IPS-18a (cell line): ENCODE results near the gene METTL18.

Experiments
- H3K27ac ChIP-seq: one replicate; pipeline ENCODE4 v1.5.1; 2013; ENCODE audit warnings: low read length
- H3K27me3 ChIP-seq: one replicate; pipeline ENCODE4 v1.6.1; 2013; ENCODE audit warnings: mild to moderate bottlenecking, low read length; ENCODE audit not compliant: control insufficient read depth, insufficient read depth
- H3K36me3 ChIP-seq: one replicate; pipeline ENCODE4 v1.6.1; 2013; ENCODE audit warnings: low read depth, low read length; ENCODE audit not compliant: control insufficient read depth
- H3K4me1 ChIP-seq: one replicate; pipeline ENCODE4 v1.6.1; 2013; ENCODE audit warnings: low read depth, low read length; ENCODE audit not compliant: control insufficient read depth
- H3K4me3 ChIP-seq: one replicate; pipeline ENCODE4 v1.5.1; 2013; ENCODE audit warnings: low read length
- H3K9ac ChIP-seq: one replicate; pipeline ENCODE4 v1.6.1; 2013; ENCODE audit warnings: mild to moderate bottlenecking, low read length, moderate library complexity
- H3K9me3 ChIP-seq: one replicate; pipeline ENCODE4 v1.6.1; 2013; ENCODE audit warnings: low read depth, low read length; ENCODE audit not compliant: control insufficient read depth

Gene METTL18

DNA sequence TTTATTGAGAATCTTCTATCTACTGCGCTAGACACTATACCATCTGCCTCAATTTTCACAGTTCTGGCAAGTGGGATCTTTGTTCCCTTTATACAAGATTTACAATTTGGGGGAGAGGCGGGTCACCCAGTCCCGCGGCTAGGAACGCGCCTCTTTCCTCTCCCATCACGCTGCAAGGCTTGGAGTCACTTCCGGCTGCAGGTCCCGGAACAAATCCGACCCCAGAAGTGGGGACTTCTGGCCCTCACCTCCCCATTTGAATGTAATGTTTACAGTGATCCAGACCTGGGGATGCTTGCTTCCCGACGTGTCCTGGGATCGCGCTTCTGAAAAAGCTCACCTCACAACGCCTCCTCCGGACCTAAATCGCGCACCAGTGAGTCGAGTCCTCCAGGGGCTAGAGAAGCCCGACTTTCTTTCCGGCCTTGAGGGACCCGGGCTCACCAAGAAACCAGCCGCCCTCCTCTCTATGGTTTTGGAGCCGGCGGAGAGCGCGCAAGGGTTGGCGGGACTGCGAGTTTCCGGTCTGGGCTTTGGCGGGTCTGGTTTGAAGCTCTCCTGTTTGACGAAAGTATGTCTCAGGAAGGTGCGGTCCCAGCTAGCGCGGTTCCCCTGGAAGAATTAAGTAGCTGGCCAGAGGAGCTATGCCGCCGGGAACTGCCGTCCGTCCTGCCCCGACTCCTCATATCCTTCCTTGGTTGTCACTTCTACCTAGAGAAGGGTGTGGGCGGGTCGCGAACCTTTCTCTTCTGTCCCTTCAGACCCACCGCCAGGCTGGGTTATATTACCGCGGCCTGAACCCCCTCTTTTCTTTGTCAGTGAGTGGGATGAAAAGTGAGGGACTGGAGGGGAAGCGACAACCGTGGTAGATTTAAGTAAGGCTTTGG, at the start of gene METTL18:
Gene METTL18 (minus strand): TSS at position 378 of the 887 bp plus-strand sequence. CDS start 1,212 bp downstream, outside the sequence.
- H3K27ac ChIP-seq: peak within 1 kb of the TSS; percentile 44
- no peaks in the 10 kb centered on the region for H3K9me3 ChIP-seq

DNA sequence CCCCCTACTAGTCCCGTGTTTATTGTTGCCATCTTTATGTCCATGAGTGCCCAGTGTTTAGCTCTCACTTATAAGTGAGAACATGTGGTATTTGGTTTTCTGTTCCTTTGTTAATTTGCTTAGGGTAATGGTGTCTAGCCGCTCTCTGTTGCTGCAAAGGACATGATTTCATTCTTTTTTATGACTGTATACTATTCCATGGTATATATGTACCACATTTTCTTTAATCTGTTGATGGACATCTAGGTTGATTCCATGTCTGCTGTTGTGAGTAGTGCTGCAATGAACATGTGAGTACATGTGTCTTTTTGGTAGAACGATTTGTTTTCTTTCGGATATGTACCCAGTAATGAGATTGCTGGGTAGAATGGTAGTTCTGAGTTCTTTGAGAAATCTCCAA, 44.2 kb upstream of the METTL18 start:
- Histone ChIP-seq H3K9me3 (no peaks in the 10 kb centered on the region), H3K36me3 (peaks cover 49% of the 10 kb centered on the region), H3K9ac (no peak overlapping the region), H3K4me3 (no peak overlapping the region), H3K4me1 (no peaks in the 10 kb centered on the region), H3K27ac (no peak overlapping the region), H3K27me3 (no peaks in the 10 kb centered on the region)

More for the DNA sequence above, at the start of gene METTL18:
- Histone ChIP-seq H3K4me1 (no peaks in the 10 kb centered on the region), H3K4me3 (peak within 1 kb of the TSS; percentile 75), H3K27me3 (no peaks in the 10 kb centered on the region), H3K36me3 (peaks cover 13% of the 10 kb centered on the region), H3K9ac (peak within 1 kb of the TSS; percentile 82)

GRCh38 chr1:169836198-169836597, 41.5 kb upstream of the METTL18 start:
- Histone ChIP-seq H3K9ac (no peak overlapping the region), H3K27ac (no peak overlapping the region), H3K36me3 (peaks cover 50% of the 10 kb centered on the region), H3K4me3 (no peak overlapping the region), H3K4me1 (no peaks in the 10 kb centered on the region), H3K27me3 (no peaks in the 10 kb centered on the region), H3K9me3 (no peaks in the 10 kb centered on the region)

DNA sequence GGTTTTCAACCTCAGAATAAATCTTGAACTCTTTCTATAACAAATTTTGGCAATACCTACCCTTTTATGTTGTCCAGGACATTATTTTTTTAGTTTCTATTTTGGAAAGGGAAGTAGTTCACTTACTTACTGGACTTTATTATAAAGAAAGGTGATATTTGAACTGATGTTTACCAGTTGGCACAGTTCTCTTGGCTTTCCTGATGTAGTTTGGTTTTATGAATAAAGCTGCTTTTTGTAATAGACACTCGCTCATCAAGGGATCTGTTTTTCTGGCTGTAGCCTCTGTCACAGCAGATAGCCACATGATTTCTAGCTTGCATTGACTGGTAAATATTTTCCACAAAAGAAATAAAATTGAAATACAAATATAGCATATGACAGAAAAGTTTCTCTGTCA, 40.9 kb upstream of the METTL18 start:
- no peak overlapping the region for H3K4me3 ChIP-seq
- H3K4me1 ChIP-seq: no peaks in the 10 kb centered on the region
- H3K9ac ChIP-seq: no peak overlapping the region
- H3K36me3 ChIP-seq: peaks cover 51% of the 10 kb centered on the region
- H3K9me3 ChIP-seq: no peaks in the 10 kb centered on the region
- no peak overlapping the region for H3K27ac ChIP-seq
- H3K27me3 ChIP-seq: no peaks in the 10 kb centered on the region

DNA sequence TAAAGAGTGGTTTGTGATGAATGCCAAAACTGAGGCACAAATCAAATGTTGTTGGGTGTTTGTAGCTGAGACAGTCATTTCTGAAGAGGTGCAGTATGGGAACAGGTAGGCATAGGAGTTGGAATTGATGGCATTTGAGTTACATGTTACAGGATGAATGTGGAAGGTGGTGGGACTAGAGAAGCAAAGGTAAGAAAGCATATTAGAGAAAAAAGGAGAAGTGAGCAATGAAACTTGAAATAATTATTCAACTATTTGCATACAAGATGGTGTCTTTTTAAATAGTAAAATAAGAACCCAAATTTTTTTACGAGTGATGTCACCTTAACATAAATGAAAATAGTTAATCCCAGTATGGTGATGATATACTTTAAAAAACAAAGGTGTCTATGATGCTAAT, 40.2 kb upstream of the METTL18 start:
- Histone ChIP-seq H3K36me3 (peaks cover 57% of the 10 kb centered on the region), H3K4me1 (no peaks in the 10 kb centered on the region), H3K9me3 (no peaks in the 10 kb centered on the region), H3K4me3 (no peak overlapping the region), H3K27me3 (no peaks in the 10 kb centered on the region), H3K9ac (no peak overlapping the region), H3K27ac (no peak overlapping the region)

- no peak overlapping the region for H3K4me3 ChIP-seq
- H3K4me1 ChIP-seq: no peaks in the 10 kb centered on the region
- no peak overlapping the region for H3K27ac ChIP-seq
- no peaks in the 10 kb centered on the region for H3K9me3 ChIP-seq
- H3K27me3 ChIP-seq: no peaks in the 10 kb centered on the region
- H3K36me3 ChIP-seq: peaks cover 56% of the 10 kb centered on the region
- H3K9ac ChIP-seq: no peak overlapping the region
Measured at GRCh38 chr1:169833179-169833901, 38.6 kb upstream of the METTL18 start.

DNA sequence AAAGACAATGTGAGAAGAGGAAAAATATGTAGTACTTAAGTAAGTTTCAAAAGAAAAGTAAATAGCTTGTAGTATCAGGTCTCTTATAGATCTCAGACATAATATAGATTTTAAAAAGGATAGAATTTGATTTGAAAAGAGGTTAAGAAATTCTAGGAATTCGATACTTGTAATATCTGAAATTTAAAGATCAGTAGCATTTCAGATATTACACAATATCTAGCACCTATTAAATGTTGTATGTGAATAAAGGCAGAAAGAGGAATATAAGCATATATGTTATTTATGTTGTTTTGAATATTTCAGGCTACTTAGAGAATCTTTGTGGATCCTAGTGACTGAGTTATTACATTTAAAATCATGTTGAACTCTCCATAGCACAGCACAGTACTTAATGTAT, 35.0 kb upstream of the METTL18 start:
- Histone ChIP-seq H3K27me3 (no peaks in the 10 kb centered on the region), H3K27ac (no peak overlapping the region), H3K4me1 (no peaks in the 10 kb centered on the region), H3K9me3 (no peaks in the 10 kb centered on the region), H3K36me3 (peaks cover 54% of the 10 kb centered on the region), H3K9ac (no peak overlapping the region), H3K4me3 (no peak overlapping the region)

DNA sequence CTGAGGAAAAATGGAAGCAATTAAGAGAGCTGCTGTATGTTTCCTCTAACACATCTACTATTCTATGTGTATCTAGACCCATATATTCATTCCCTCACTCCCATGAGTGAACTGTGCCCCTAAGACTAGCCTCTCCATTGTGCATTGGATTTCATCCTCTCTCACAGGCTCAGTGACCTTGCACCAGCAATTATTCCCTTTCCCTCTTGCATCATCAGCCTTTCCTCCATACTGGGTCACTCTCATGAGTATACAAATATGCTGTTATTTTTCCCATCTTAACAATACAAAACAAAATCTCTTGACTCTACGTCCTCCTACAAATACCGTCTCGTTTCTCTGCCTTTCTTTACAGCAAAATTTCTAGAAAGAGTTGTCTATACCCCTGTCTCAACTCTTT, 29.4 kb upstream of the METTL18 start:
- Histone ChIP-seq H3K36me3 (peaks cover 27% of the 10 kb centered on the region), H3K27me3 (no peaks in the 10 kb centered on the region)

DNA sequence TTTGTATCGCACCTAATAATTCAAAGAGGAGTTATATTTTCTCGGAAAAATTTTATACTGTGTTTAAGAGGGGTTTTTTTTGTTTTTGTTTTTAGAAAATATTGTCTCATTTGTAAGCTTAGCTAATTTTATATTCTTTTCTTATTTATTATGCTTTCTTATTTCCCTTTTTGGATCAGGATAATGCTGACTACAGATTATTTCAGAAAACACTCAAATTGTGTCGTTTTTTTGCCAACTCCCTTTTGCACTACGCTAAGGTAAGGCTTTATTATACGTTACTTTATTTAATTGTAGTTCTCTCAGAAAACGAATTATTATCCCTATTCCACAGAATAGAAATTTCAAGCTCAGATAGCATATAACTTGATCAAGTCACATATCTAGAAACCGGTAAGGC, 26.8 kb upstream of the METTL18 start:
- H3K4me1 ChIP-seq: no peaks in the 10 kb centered on the region
- peaks cover 5% of the 10 kb centered on the region for H3K9me3 ChIP-seq
- peaks cover 24% of the 10 kb centered on the region for H3K36me3 ChIP-seq
- no peaks in the 10 kb centered on the region for H3K27me3 ChIP-seq
- H3K9ac ChIP-seq: no peak overlapping the region
- no peak overlapping the region for H3K27ac ChIP-seq
- no peak overlapping the region for H3K4me3 ChIP-seq

More for the DNA sequence above, 29.4 kb upstream of the METTL18 start:
- Histone ChIP-seq H3K9ac (no peak overlapping the region), H3K27ac (no peak overlapping the region), H3K9me3 (no peaks in the 10 kb centered on the region), H3K4me3 (no peak overlapping the region), H3K4me1 (no peaks in the 10 kb centered on the region)

DNA sequence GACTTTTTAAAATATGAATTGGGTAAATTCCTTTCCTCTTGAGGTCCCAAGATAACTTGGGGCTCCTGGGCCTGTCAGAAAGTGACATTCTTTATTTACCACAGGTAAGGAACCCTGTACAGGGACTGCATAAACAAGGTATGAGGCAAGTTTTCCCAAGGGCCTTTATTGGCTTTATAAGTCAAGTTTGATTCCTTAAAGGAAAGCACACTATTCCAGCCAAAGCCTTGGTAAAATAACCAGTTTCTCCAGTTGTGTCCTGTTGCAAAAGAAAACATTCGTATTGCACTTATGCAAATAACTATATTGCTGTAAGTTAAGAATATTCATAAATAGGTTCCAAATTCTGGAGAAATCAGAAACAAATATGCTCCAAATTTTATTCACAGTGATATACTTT, 21.9 kb upstream of the METTL18 start:
- peaks cover 5% of the 10 kb centered on the region for H3K9me3 ChIP-seq
- H3K4me1 ChIP-seq: no peaks in the 10 kb centered on the region
- H3K27ac ChIP-seq: no peak overlapping the region
- peaks cover 25% of the 10 kb centered on the region for H3K36me3 ChIP-seq
- no peaks in the 10 kb centered on the region for H3K27me3 ChIP-seq
- no peak overlapping the region for H3K9ac ChIP-seq
- H3K4me3 ChIP-seq: no peak overlapping the region

DNA sequence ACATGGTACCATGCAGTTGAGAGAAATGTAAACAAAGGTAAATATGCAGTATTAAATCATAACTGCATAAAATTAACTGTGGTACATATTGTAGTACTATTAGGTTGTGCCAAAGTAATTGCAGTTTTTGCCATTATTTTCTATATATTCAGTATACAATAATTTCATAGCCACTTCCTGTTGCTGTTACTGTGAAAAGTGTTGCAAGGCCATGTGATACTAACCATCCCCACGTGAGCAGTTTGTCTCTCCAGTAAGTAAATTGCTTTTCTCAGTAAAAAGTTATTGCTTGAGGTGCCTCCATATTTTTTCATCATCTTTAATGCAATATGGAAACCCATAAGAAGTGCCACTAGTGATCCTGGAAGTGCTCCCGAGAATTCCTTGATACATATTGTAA, 19.6 kb upstream of the METTL18 start:
- Histone ChIP-seq H3K27ac (no peak overlapping the region), H3K4me3 (no peak overlapping the region), H3K9ac (no peak overlapping the region), H3K9me3 (peaks cover 5% of the 10 kb centered on the region), H3K36me3 (peaks cover 25% of the 10 kb centered on the region), H3K4me1 (no peaks in the 10 kb centered on the region), H3K27me3 (no peaks in the 10 kb centered on the region)
